Measurements from ENCODE around the gene GMDS. TPM values are rescaled to one million over a fixed set of nuclear protein-coding genes. Genes with fewer than 3 reads are reported as not detected.

Gene GMDS
- total and polyA plus RNA-seq, 2 of the 13 experiments (the other 11 are each of a cell fraction or from before 2014, with no cell fraction given): 64.4 to 112 TPM

DNA sequence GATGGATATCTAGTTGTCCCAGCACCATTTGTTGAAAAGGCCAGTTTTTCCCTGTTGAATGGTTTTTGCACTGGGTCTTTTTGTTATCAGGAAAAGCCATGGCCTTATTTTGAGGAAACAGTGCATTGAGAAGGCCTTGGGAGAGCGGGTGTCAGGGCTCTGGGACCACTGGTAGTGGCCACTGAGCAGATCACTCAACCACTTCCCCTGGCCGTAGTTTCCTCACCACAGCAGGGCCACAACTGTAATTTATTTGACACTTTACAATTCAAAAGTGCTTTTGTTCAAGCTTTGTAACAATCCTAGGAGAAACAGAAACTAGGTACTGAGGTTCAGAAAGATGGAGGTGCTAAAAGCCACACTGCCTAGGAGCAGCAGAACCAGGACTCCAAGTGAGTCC, 281.8 kb downstream of the GMDS start:
- no TSS peak for BruUV-seq (replicated peaks)
- ATAC-seq (no peak), FAIRE-seq (no peak), DNase-seq (ENCODE audit: low spot score) (no peak)
- POLR2A ChIA-PET: no interaction called here
- H3K36me3 ChIP-seq (replicated peaks in 1 of 2; ENCODE audit: control insufficient read depth in 1 of 2, insufficient read depth in 2 of 2, low read length in 2 of 2): peaks cover 5 to 36% of the 10 kb centered on the region in 2 experiments
- in situ Hi-C loops (cut with HindIII; ENCODE audit: extremely low pct_ligation_motif_present, low pct_unique_long_range_greater_than_20kb) (no loop called here), intact Hi-C loops (cut with micrococcal nuclease; ENCODE audit: unreplicated experiment) (no loop called here)
- no peak overlapping the region for H3K27ac ChIP-seq (ENCODE audit: extremely low read length, insufficient read depth, low read length)
- H3K27me3 ChIP-seq (ENCODE audit: control insufficient read depth in 1 of 2, insufficient read depth in 2 of 2, low read length in 2 of 2): no peaks in the 10 kb centered on the region
- no peaks in the 10 kb centered on the region for H3K9me3 ChIP-seq (ENCODE audit: low read length)
- WGBS (ENCODE audit: low lambda C conversion rate): 95% methylated on average over 2 of the region's 2 CpGs
- CTCF ChIA-PET (ENCODE audit: low intra/inter-chr PET ratio, low total read pairs): no interaction called here
- no peaks in the 10 kb centered on the region for H3K4me1 ChIP-seq (ENCODE audit: insufficient read depth, low read length)
- TF ChIP-seq RBM22 (optimal IDR thresholded peaks at IDR 0.05; ENCODE audit: low read length): peak; percentile 79
- TF ChIP-seq, protein P1, sequence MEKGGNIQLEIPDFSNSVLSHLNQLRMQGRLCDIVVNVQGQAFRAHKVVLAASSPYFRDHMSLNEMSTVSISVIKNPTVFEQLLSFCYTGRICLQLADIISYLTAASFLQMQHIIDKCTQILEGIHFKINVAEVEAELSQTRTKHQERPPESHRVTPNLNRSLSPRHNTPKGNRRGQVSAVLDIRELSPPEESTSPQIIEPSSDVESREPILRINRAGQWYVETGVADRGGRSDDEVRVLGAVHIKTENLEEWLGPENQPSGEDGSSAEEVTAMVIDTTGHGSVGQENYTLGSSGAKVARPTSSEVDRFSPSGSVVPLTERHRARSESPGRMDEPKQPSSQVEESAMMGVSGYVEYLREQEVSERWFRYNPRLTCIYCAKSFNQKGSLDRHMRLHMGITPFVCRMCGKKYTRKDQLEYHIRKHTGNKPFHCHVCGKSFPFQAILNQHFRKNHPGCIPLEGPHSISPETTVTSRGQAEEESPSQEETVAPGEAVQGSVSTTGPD (CRISPR knock-in tag; IDR thresholded peaks at IDR 0.05): no peak
- H3K79me2 ChIP-seq (ENCODE audit: insufficient read depth, low read length): no peaks in the 10 kb centered on the region
- no peak overlapping the region for H3K4me2 ChIP-seq (ENCODE audit: low read depth, low read length)
- no peak overlapping the region for H3K4me3 ChIP-seq (replicated peaks in 1 of 3; ENCODE audit: insufficient read depth in 1 of 3, low read depth in 2 of 3, low read length in 3 of 3)
- no peak overlapping the region for H3K9ac ChIP-seq (ENCODE audit: insufficient read depth, low read depth, low read length)
- peaks cover 3% of the 10 kb centered on the region; the same call in 1 of the 2 replicates for H4K20me1 ChIP-seq (ENCODE audit: insufficient read depth, low read length)
- no peak overlapping the region for H2AFZ ChIP-seq (ENCODE audit: low read length)

DNA sequence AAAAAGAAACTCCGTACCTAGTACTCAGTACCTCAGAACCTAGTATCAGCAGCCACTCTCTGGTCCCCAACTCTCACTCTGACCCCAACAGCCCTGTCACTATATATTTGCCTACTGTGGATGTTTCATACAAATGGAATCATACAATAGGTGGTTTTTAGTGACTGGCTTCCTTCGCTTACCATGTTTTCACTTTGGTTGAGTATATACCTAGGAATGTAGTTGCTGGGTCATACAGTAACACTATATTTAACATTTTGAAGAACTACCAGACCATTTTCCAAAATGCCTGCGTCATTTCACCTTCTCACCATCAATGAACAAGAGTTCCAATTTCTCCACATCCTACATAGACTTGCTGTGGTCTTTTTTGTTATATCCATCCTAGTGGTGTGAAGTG, 283.2 kb downstream of the GMDS start:
- intact Hi-C loops (cut with micrococcal nuclease; ENCODE audit: unreplicated experiment) (no loop called here), in situ Hi-C loops (cut with HindIII; ENCODE audit: extremely low pct_ligation_motif_present, low pct_unique_long_range_greater_than_20kb) (no loop called here)
- ATAC-seq: no peak
- TF ChIP-seq, protein P2, sequence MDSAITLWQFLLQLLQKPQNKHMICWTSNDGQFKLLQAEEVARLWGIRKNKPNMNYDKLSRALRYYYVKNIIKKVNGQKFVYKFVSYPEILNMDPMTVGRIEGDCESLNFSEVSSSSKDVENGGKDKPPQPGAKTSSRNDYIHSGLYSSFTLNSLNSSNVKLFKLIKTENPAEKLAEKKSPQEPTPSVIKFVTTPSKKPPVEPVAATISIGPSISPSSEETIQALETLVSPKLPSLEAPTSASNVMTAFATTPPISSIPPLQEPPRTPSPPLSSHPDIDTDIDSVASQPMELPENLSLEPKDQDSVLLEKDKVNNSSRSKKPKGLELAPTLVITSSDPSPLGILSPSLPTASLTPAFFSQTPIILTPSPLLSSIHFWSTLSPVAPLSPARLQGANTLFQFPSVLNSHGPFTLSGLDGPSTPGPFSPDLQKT (CRISPR knock-in tag; IDR thresholded peaks at IDR 0.05; ENCODE audit: borderline replicate concordance): no peak
- TF ChIP-seq, protein P3, sequence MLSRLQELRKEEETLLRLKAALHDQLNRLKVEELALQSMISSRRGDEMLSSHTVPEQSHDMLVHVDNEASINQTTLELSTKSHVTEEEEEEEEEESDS (CRISPR knock-in tag; IDR thresholded peaks at IDR 0.05; ENCODE audit: borderline replicate concordance): no peak
- no peak for TF ChIP-seq PBX2 (CRISPR knock-in tag; IDR thresholded peaks at IDR 0.05)
- no peak for TF ChIP-seq ZBTB39 (CRISPR knock-in tag; IDR thresholded peaks at IDR 0.05)

More for the DNA sequence above, 283.2 kb downstream of the GMDS start:
- DNase-seq (ENCODE audit: low spot score) (no peak), FAIRE-seq (no peak)
- H3K9ac ChIP-seq (ENCODE audit: insufficient read depth, low read depth, low read length): no peak overlapping the region
- H3K27ac ChIP-seq (ENCODE audit: extremely low read length, insufficient read depth, low read length): no peak overlapping the region
- H3K79me2 ChIP-seq (ENCODE audit: insufficient read depth, low read length): no peaks in the 10 kb centered on the region
- peaks cover 3% of the 10 kb centered on the region; the same call in 1 of the 2 replicates for H4K20me1 ChIP-seq (ENCODE audit: insufficient read depth, low read length)
- 98% methylated on average over 3 of the region's 3 CpGs for WGBS (ENCODE audit: low lambda C conversion rate)
- BruUV-seq (replicated peaks): no TSS peak
- no peaks in the 10 kb centered on the region for H3K4me1 ChIP-seq (ENCODE audit: insufficient read depth, low read length)
- ChIA-PET CTCF (ENCODE audit: low intra/inter-chr PET ratio, low total read pairs) (no interaction called here), POLR2A (no interaction called here)
- no peaks in the 10 kb centered on the region for H3K27me3 ChIP-seq (ENCODE audit: control insufficient read depth in 1 of 2, insufficient read depth in 2 of 2, low read length in 2 of 2)
- H3K4me2 ChIP-seq (ENCODE audit: low read depth, low read length): no peak overlapping the region
- peaks cover 6 to 47% of the 10 kb centered on the region in 2 experiments for H3K36me3 ChIP-seq (replicated peaks in 1 of 2; ENCODE audit: control insufficient read depth in 1 of 2, insufficient read depth in 2 of 2, low read length in 2 of 2)
- H3K9me3 ChIP-seq (ENCODE audit: low read length): no peaks in the 10 kb centered on the region
- H2AFZ ChIP-seq (ENCODE audit: low read length): no peak overlapping the region
- H3K4me3 ChIP-seq (replicated peaks in 1 of 3; ENCODE audit: insufficient read depth in 1 of 3, low read depth in 2 of 3, low read length in 3 of 3): no peak overlapping the region
